ENCODE measurements around the gene SCNN1A. TPM values are rescaled to one million over a fixed set of nuclear protein-coding genes. Genes with fewer than 3 reads are reported as not detected.

SCNN1A gene
- total and polyA plus RNA-seq, 2 of the 13 experiments (the other 11 are each of a cell fraction or from before 2014, with no cell fraction given), result 1.5 to 14.6 TPM

- TF ChIP-seq MEF2D (CRISPR knock-in tag; IDR thresholded peaks at IDR 0.05) (no peak), ZNF260 (CRISPR knock-in tag; IDR thresholded peaks at IDR 0.05; ENCODE audit: borderline replicate concordance, low read depth) (no peak), ZNF530 (CRISPR knock-in tag; IDR thresholded peaks at IDR 0.05; ENCODE audit: low read depth) (no peak), MZF1 (CRISPR knock-in tag; IDR thresholded peaks at IDR 0.05; ENCODE audit: borderline replicate concordance) (0 out of 2 replicates have a peak, but pooled peaks have one; percentile 22), GPN1 (CRISPR knock-in tag; IDR thresholded peaks at IDR 0.05; ENCODE audit: borderline replicate concordance) (no peak), ADNP (CRISPR knock-in tag; IDR thresholded peaks at IDR 0.05) (no peak), RAD21 (CRISPR knock-in tag; IDR thresholded peaks at IDR 0.05) (no peak), ZSCAN21 (CRISPR knock-in tag; IDR thresholded peaks at IDR 0.05; ENCODE audit: borderline replicate concordance) (no peak), HNRNPLL (IDR thresholded peaks at IDR 0.05; ENCODE audit: low read depth, low read length, poor library complexity, severe bottlenecking) (no peak), ZXDC (CRISPR knock-in tag; IDR thresholded peaks at IDR 0.05) (no peak), ZNF749 (CRISPR knock-in tag; IDR thresholded peaks at IDR 0.05; ENCODE audit: borderline replicate concordance) (no peak), PREB (CRISPR knock-in tag; IDR thresholded peaks at IDR 0.05) (no peak), ZFP62 (CRISPR knock-in tag; IDR thresholded peaks at IDR 0.05) (no peak), LRRFIP1 (CRISPR knock-in tag; conservative IDR thresholded peaks at IDR 0.05) (no peak), ZNF513 (CRISPR knock-in tag; conservative IDR thresholded peaks at IDR 0.05) (no peak), SPEN (CRISPR knock-in tag; IDR thresholded peaks at IDR 0.05; ENCODE audit: low read depth) (no peak), PCBP2 (optimal IDR thresholded peaks at IDR 0.05; ENCODE audit: low read depth, low read length, poor library complexity, severe bottlenecking) (no peak), FOSL2 (CRISPR knock-in tag; IDR thresholded peaks at IDR 0.05) (no peak)
Observed at GRCh38 chr12:6374028-6374785, 1.2 kb downstream of the SCNN1A start (continued).

Measured in HepG2 (cell line).